ENCODE results near the gene TBR1.

Gene TBR1

GRCh38 chr2:161415034-161415986 lies 787 bp upstream of the TBR1 start:
- no peak for DNase-seq (ENCODE audit: low read depth in 2 of 2)

GRCh38 chr2:161416708-161417437 lies 776 bp downstream of the TBR1 start:
- no peak for DNase-seq (ENCODE audit: low read depth in 2 of 2)

GRCh38 chr2:161417438-161418274 lies 1.6 kb downstream of the TBR1 start:
- DNase-seq (ENCODE audit: low read depth in 2 of 2), result no peak

- DNase-seq (ENCODE audit: low read depth in 2 of 2), result no peak
Observed at GRCh38 chr2:161418275-161418714, 2.2 kb downstream of the TBR1 start.

GRCh38 chr2:161418715-161419637 lies 2.9 kb downstream of the TBR1 start:
- DNase-seq (ENCODE audit: low read depth in 2 of 2), result no peak

GRCh38 chr2:161419638-161420190 lies 3.6 kb downstream of the TBR1 start:
- DNase-seq (ENCODE audit: low read depth in 2 of 2), result no peak

GRCh38 chr2:161420406-161421074 lies 4.4 kb downstream of the TBR1 start:
- no peak for DNase-seq (ENCODE audit: low read depth in 2 of 2)

- DNase-seq (ENCODE audit: low read depth in 2 of 2), result no peak
Observed at GRCh38 chr2:161421686-161422085, 5.6 kb downstream of the TBR1 start.

- no peak for DNase-seq (ENCODE audit: low read depth in 2 of 2)
Observed at GRCh38 chr2:161422816-161423403, 6.8 kb downstream of the TBR1 start.

GRCh38 chr2:161423421-161424393 lies 7.6 kb downstream of the TBR1 start:
- DNase-seq (ENCODE audit: low read depth in 2 of 2), result no peak

- DNase-seq (ENCODE audit: low read depth in 2 of 2), result no peak
Observed at GRCh38 chr2:161424394-161424769, 8.3 kb downstream of the TBR1 start.

GRCh38 chr2:161424891-161425727 lies 9.0 kb downstream of the TBR1 start:
- no peak for DNase-seq (ENCODE audit: low read depth in 2 of 2)

- no peak for DNase-seq (ENCODE audit: low read depth in 2 of 2)
Observed at GRCh38 chr2:161425728-161426454, 9.8 kb downstream of the TBR1 start.

GRCh38 chr2:161426455-161426921 lies 10.4 kb downstream of the TBR1 start:
- no peak for DNase-seq (ENCODE audit: low read depth in 2 of 2)

- DNase-seq (ENCODE audit: low read depth in 2 of 2), result no peak
Observed at GRCh38 chr2:161426922-161427663, 11.0 kb downstream of the TBR1 start.
